Measurements from ENCODE around the gene PATZ1.

DNA sequence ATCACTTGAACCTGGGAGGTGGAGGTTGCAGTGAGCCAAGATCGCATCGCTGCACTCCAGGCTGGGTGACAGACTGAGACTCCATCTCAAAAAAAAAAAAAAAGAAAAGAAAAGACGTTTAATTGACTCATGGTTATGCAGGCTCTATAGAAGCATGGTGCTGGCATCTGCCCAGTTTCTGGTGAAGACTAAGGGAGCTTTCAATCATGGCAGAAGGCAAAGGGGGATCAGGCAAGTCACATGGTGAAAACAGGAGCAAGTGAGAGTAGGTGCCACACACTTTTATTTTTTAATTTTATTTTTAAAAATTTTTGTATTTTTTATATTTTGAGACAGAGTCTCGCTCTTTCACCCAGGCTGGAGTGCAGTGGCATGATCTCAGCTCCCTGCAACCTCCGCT lies 8.4 kb upstream of the PATZ1 start:
- TF ChIP-seq EZH2 (IDR thresholded peaks at IDR 0.05; ENCODE audit: insufficient read depth, poor library complexity, severe bottlenecking) (no peak), EZH2phosphoT487 (IDR thresholded peaks at IDR 0.05; ENCODE audit: insufficient read depth, low read depth) (no peak)
